ENCODE results near the gene SLITRK3. TPM values are rescaled to one million over a fixed set of nuclear protein-coding genes. Genes with fewer than 3 reads are reported as not detected.

The SLITRK3 gene
- not detected in 2 replicates for total RNA-seq

DNA sequence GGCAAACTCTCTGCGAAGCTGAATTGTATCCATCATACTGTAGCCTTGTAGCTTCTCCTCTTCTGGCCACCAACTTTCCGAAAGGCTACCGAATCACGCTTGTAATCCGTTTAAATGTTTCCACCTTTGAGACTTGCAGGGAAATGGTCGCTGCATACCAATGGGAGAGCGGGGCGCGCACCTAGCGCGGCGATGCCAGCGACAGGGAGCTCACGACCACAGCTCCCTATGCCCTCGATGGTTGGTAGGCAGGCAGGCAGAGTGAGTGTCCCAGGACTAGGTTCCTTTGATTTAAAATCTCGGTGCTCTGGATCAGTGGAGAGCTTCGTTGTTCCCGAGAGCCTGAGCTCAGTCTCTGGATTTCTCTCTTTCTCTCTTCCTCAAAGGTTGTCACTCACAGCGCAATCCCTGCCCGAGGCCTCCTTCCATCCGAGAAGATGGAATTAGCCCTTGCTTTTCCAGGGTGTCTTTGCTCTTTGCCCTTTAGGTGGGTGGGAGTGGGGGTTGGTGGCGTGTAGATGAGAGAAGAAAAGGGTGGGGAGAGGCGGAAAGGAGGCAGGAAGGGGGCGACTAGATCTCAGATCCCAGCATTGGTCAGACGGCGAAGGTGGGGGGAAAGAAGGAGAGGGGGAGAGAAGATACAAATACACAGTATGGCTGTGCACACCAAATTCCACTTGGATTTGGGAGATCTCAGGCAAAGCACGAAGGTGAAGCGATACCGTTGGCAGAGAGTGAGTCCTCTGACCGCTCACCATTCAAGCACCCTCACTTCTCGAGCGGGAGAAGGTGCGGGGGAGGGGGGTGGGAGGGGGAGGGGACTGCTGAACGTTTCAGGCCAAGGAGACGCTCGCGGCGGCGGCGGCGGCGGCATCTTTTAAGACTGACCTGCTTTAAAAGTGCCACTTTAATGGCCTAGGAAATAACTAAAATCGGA lies at the start of gene SLITRK3:
Gene SLITRK3, minus strand, starts transcription at position 745 of the 937 bp plus-strand sequence. CDS start 5,554 bp downstream, outside the sequence.

Other genes with a start within 250 kb of the SLITRK3 start
- not detected in 2 replicates for gene SI, start 117.9 kb downstream of the SLITRK3 start, total RNA-seq